NCI-H1694 (cell line): ENCODE measurements around the gene AIDA.

Experiments used
- DNase-seq: peaks from one replicate; lab custom pipeline; 2025; lab: John Stamatoyannopoulos, UW

AIDA gene

GRCh38 chr1:222652676-222653075 lies 59.6 kb downstream of the AIDA start:
- DNase-seq: no peak

- no peak for DNase-seq
Observed at GRCh38 chr1:222644636-222644980, 67.7 kb downstream of the AIDA start.

GRCh38 chr1:222643938-222644635 lies 68.2 kb downstream of the AIDA start:
- peak; percentile 98 for DNase-seq

DNA sequence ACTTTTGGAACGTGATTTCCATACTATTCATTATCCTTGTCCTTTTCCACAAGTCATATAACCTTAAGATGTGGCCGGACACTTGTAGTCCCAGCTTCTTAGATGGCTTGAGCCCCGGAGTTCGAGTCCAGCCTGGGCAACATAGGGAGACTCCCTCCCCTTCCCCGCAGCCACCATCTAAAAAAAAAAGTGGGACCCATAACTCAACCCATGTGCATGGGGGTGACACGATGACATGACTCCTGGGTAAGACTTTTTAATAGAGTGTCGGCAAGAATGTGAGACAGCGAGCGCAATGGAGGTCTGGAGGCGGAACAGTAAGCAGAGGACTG lies 68.7 kb downstream of the AIDA start:
- peak; percentile 59 for DNase-seq

GRCh38 chr1:222642468-222642867 lies 69.8 kb downstream of the AIDA start:
- DNase-seq: no peak

- no peak for DNase-seq
Observed at GRCh38 chr1:222641269-222641948, 70.9 kb downstream of the AIDA start.

GRCh38 chr1:222634180-222635013 lies 77.9 kb downstream of the AIDA start:
- peak; percentile 98 for DNase-seq

DNA sequence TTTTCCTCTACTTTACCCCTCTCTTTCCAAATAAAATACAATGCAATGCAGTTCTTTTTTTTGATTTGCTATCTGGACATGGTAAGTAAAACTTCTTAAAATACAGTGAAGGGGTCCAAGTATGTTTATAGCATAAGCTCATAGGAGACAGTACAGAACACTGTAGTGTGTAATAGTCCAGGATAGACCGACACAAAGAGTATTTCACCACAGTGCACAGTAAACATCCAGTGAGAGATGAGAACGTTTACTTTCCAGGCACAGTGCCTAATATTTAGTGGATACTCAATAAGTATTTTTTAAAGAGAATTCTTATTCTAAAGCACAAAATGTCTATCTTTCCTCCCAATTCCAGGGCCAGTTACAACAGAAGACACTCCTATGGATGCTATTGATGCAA lies 79.5 kb downstream of the AIDA start:
- no peak for DNase-seq

DNA sequence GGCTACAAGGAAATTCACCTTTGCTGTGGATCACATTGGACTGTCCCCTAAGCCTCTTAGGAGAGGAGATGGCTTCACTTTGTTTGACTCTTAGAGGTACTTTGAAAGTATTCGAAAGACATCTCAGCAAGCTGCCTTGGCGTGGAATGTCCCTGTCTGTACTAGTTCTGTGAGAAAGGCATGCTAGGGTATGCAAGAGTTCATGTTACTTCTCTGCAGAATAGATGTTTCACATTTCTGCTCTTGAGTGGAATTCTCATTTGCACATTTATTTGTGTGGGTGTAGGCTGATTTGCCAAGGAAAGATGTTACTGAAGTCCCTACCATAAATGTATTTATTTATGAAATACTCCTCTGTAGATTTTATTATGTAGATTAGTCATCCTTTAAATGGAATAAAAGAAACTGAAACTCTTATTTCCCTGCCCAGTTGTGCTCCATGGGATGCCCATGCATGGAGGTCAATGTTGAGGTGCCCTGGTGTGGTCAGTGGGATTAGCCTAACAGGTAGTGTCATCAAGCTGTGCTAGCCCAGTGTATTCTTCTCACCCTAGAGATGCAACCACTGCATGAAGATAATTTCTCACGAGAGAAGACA lies 80.6 kb downstream of the AIDA start:
- no peak for DNase-seq

GRCh38 chr1:222629921-222630535 lies 82.3 kb downstream of the AIDA start:
- no peak for DNase-seq

- no peak for DNase-seq
Observed at GRCh38 chr1:222627232-222627631, 85.1 kb downstream of the AIDA start.

DNA sequence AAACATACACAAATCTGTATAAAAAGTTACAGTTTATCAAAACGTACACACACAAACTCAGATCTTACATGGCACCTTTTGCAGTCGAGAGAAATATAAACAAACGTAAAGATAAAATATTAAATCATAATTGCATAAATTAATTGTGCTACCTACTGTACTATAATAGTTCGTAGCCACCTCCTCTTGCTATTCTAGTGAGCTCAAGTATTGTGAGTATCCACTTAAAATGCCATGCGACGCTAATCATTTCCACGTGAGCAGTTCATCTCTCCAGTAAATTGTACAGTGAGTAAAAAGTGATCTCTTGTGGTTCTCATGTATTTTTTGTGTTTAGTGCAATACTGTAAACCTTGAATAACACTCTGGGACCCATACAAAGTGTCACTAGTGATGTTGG lies 88.1 kb downstream of the AIDA start:
- DNase-seq: no peak

GRCh38 chr1:222623458-222623857 lies 88.8 kb downstream of the AIDA start:
- no peak for DNase-seq

DNA sequence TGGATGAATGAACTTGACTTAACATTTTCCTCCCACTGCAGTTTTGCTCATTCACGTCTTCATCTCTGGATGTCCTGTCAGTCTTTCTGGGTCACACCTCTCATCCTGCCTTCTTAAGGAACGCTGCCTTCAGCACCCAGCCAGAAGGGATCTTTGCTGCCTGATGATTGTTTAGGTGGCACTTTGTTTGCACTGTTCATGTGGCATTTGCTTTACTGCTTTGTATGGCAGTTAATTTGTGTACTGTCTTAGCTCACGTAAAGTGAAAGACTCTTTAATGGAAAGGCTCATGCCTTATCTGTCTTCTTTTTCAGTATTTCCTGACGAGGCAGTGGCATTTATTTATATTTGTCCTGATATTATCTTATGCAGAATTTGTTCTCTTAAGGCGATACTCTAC lies 89.5 kb downstream of the AIDA start:
- no peak for DNase-seq

- DNase-seq: no peak
Observed at GRCh38 chr1:222620566-222620965, 91.7 kb downstream of the AIDA start.

DNA sequence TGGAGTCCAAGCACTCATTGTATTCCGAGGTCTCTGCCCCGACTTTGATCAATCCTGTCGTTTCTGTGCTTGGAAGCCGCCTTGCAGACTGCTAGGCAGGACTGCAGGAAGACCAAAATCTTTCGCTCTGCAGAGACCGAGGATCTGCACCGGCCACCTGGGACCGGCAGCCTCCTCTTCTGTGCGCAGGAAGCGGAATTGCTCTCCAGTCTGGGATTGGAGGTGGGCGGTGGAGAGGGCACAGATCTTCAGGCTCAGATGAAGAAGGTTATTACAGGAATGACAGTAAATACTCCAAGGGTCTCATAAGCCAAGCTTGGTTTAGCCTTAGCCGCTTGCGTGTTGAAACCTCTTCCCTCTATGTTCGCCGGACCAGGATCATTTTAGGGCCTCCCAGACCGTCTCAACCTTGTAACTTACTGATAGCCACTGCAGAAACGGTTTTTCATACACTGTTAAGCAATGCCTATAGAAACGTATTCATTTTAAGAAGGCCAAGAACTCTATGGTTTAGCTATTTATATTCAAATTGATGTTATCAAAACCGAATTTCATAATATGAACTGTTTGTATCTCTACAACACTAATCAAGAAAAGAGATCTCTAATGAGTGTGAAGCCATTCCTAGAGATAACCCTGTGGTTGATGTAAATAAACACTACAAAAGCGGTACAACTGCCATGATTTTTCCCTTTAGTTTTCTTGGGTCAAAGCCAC lies 93.3 kb downstream of the AIDA start:
- DNase-seq: no peak
